Activated CD8-positive, alpha-beta memory T cell treated with anti-CD3 and anti-CD28 coated beads, Interleukin-2, amount 10 ng/mL, durations not matched to agents 7 days and 5 days (primary cell): ENCODE measurements around the gene UPP1. TPM values are rescaled to one million over a fixed set of nuclear protein-coding genes. Genes with fewer than 3 reads are reported as not detected.

Experiments used
- ATAC-seq: fragments of 150-1000 bp; cut with Tn5 transposase; one replicate; pipeline ENCODE4 v1.10.0; 2021; ENCODE audit warnings: moderate library complexity
- CTCF ChIA-PET: fragments of 350-600 bp; sonication (Branson Sonifier 250); formaldehyde crosslinking; loops from one replicate; lab custom pipeline; 2021; ENCODE audit warnings: antibody characterized with exemption; lab: Charles Lee
- DNase-seq: peaks from one replicate; pipeline ENCODE4 v3.0.0-alpha.2; 2020
- H3K27ac Mint-ChIP-seq: one replicate; pipeline ENCODE4 v1.8.0; 2021; ENCODE audit warnings: mild to moderate bottlenecking, mixed read lengths
- H3K27me3 Mint-ChIP-seq: one replicate; pipeline ENCODE4 v1.8.0; 2021; ENCODE audit warnings: mixed read lengths
- H3K36me3 Mint-ChIP-seq: one replicate; pipeline ENCODE4 v1.8.0; 2021; ENCODE audit warnings: mild to moderate bottlenecking, mixed read lengths
- H3K4me1 Mint-ChIP-seq: one replicate; pipeline ENCODE4 v1.8.0; 2021; ENCODE audit warnings: mixed read lengths
- H3K4me3 Mint-ChIP-seq: one replicate; pipeline ENCODE4 v1.8.0; 2021; ENCODE audit warnings: mild to moderate bottlenecking, moderate library complexity, mixed read lengths
- H3K9me3 Mint-ChIP-seq: one replicate; pipeline ENCODE4 v1.8.0; 2022; ENCODE audit warnings: low read depth, mixed read lengths
- total RNA-seq, 2 experiments: library from RNA; stranded (reverse); gene quantifications; one replicate each; pipeline ENCODE4 v1.2.3, GENCODE V29; 2021

Gene UPP1
- total RNA-seq, 2 experiments from 2014 or later, result 57.9 to 87.6 TPM

DNA sequence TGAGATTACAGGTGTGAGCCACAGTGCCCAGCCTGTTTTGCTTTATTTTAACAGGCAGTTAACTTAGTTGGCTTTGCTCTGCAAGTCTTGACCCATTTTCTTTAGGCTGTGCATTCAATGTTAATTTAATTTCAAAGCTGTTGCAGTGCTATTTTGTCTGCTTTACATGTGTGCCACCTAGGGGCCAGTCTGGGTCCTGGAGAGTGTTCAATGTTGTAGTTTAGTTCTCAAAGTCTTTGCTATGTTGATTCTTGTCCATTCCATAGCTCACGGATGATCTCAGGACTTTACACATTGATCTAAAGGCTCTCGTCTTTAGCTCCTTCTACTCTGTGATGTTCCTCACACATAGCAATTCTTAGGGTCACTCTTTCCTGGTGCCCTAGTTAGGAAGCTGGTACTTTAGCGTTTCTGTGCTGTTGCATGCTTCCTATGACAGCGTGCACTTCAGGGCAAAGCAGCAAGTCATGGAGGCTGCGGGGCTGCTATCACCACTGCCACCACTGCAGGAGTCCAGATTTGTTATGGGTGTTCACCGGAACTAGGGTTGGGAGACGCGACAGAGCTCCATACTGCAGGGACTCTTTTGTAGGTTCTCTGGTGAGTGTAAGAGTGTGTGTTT, 65.8 kb downstream of the UPP1 start:
- no peak overlapping the region for H3K4me3 Mint-ChIP-seq
- H3K27me3 Mint-ChIP-seq, result peaks cover 38% of the 10 kb centered on the region
- ATAC-seq, result peak; percentile 78
- H3K36me3 Mint-ChIP-seq, result no peaks in the 10 kb centered on the region
- H3K4me1 Mint-ChIP-seq, result peaks cover 3% of the 10 kb centered on the region
- CTCF ChIA-PET, result interaction anchor here (0.7 to 3.0 kb wide), 14 partner anchors 12 to 885 kb away, joined by 3 to 44 read pairs (median 4); partner anchors contain the start of gene PKD1L1
- no peaks in the 10 kb centered on the region for H3K9me3 Mint-ChIP-seq
- peak; percentile 67 for DNase-seq
- H3K27ac Mint-ChIP-seq, result no peak overlapping the region

Other genes with a start within 250 kb of the UPP1 start
- under 1 TPM; 0.06 to 0.19 TPM for gene PKD1L1, start 140.8 kb upstream of the UPP1 start, total RNA-seq
- gene HUS1, start 109.7 kb upstream of the UPP1 start, total RNA-seq, result 10 to 100 TPM; 27.0 to 30.8 TPM
- not detected for gene SUN3, start 60.2 kb upstream of the UPP1 start, total RNA-seq
- under 1 TPM; 0.12 to 0.15 TPM for gene C7orf57, start 53.7 kb upstream of the UPP1 start, total RNA-seq
- gene ABCA13, start 82.2 kb downstream of the UPP1 start, total RNA-seq, result under 1 TPM; 0.05 to 0.06 TPM